Daoy (cell line): Measurements from ENCODE around the gene ZBTB7B. TPM values are rescaled to one million over a fixed set of nuclear protein-coding genes. Genes with fewer than 3 reads are reported as not detected.

Experiments
- DNase-seq: peaks from one replicate; pipeline ENCODE4 v3.0.0-alpha.2; 2015; ENCODE audit warnings: low read depth
- total RNA-seq: library from RNA; depleted of rRNA; stranded (reverse); fragments of >200 nt; shearing (Covaris generic); gene quantifications from 2 replicates; pipeline ENCODE4 v1.2.3, GENCODE V29; 2014; rRNA removed

The ZBTB7B gene
- total RNA-seq, 1 experiment from 2014 or later = 11.7 TPM

DNA sequence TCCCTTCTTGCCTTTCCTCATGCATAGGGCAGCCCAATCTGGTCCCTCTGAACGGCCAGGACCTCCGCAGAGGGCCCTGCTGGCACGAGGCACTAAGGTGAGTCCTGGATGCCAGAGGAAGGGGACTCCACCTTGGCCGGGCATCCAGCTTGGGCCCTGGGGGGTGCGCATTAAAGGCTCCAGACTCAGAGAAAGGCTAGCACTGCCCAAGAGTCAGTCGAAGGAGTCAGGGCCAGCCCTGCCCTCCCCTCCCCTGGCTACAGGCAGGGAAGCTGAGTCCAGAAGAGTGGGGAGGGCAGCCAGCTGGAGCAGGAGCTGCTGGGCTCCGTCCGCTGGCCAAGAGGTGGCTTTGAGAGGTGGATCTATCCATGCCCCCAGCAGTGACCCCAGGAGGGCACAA is 58.1 kb downstream of the ZBTB7B start:
- DNase-seq = no peak

DNA sequence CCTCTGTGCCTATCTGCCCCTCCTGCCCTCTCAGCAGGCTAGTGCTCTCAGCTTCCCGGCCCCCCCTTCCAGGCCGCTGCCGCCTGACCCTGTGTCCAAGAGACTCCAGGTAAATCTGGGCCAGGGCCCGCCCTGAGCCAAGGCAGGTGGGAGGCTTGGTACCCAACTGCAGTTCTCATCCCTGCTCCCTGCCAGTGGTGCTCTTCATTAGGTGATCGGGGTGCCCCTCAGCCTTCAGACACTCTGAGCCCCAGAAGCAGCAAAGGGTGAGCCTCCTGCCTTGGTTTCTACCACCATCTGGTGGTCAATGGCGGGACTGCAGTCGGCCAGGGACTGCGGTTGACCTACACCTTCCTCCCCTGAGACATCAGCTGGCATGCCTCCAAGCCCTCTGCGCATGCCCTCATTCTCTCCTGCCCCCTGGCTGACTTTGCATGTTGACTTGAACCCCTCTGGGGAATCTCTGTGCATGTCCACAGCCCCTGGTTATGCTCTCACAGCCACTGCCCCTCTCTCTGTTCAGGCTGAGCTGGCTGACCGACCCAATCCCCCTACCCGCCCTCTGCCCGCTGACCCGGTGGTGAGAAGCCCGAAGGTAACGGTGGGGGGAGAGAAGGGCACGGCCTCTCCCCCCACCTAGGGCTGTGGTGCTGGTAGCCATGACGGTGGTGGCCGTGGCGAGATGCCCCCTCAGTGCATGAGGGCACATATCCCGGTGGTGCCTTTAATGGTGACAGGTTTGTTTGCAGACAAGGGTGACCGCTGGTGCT is 59.0 kb downstream of the ZBTB7B start:
- DNase-seq = peak; percentile 97

DNA sequence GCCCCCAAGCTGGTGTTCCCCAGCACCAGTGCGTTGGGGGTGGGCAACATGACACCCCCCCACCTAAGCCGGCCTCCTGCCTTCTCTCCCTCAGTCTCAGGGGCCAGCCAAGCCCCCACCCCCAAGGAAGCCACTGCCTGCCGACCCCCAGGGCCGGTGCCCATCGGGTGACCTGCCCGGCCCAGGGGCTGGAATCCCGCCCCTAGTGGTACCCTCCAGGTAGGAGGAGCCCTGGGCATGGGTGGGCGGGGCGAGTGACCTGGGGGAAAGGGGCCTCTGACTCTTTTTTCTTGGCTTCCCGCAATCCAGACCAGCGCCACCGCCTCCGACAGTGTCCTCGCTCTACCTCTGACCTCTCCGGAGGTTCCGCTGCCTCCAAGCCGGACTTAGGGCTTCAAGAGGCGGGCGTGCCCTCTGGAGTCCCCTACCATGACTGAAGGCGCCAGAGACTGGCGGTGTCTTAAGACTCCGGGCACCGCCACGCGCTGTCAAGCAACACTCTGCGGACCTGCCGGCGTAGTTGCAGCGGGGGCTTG is 59.6 kb downstream of the ZBTB7B start:
- peak; percentile 53 for DNase-seq

DNA sequence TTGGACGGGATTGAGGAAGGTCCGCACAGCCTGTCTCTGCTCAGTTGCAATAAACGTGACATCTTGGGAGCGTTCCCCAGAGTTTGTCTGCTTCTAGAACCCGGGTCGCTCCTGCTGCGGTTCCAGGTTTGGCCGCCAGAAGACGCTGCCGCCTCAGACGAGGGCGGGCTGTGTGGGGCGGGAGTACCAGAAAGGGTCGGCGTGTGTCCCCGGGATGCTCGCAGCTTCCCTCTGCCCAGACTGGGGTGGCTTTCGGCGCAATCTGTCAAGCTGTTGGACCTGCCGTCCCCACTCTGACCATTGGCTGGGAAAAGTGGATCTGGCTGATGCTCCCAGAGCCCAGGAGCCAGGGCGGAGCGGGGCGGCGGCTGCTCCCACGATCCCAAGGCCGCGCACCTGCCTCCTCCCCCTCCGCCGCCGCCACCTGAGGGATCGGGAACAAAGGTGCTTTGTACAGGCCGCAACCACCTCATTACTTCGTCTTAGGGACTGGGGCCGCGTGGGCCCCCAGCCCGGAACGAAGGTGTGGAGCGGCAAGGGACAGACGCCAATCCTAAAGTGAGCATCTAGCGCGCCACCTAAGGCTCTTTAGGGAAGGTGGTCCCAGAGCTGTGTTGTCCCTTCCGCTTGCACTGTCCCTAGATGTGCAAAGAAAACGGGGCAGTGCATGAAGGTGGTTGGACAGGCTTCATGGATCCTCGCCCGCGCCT is 60.3 kb downstream of the ZBTB7B start:
- peak; percentile 85 for DNase-seq

DNA sequence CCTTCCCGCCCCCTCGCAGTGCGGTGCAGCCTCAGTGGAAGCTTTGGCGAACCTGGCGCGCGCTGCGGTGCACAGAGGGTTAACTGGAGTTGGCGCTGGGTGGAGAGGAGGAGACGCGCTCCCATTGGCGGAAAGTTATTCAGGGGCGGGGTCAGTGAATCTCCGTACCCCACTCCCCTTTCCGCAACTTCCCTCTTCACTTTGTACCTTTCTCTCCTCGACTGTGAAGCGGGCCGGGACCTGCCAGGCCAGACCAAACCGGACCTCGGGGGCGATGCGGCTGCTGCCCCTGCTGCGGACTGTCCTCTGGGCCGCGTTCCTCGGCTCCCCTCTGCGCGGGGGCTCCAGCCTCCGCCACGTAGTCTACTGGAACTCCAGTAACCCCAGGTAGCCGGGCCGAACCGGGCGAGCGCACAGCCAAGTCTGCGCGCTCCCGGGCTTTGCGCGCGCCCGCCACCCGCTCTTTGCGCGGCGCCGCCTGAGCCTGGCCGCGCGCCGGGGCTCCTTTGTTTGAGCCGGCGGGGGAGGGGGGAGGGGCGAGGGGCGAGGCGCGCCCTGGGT is 61.0 kb downstream of the ZBTB7B start, which contains the start of gene EFNA4:
Gene EFNA4, plus strand, starts transcription at position 191 of the 561 bp plus-strand sequence. Its CDS starts 84 bp downstream, at position 275.
- DNase-seq = peak; percentile 92

DNA sequence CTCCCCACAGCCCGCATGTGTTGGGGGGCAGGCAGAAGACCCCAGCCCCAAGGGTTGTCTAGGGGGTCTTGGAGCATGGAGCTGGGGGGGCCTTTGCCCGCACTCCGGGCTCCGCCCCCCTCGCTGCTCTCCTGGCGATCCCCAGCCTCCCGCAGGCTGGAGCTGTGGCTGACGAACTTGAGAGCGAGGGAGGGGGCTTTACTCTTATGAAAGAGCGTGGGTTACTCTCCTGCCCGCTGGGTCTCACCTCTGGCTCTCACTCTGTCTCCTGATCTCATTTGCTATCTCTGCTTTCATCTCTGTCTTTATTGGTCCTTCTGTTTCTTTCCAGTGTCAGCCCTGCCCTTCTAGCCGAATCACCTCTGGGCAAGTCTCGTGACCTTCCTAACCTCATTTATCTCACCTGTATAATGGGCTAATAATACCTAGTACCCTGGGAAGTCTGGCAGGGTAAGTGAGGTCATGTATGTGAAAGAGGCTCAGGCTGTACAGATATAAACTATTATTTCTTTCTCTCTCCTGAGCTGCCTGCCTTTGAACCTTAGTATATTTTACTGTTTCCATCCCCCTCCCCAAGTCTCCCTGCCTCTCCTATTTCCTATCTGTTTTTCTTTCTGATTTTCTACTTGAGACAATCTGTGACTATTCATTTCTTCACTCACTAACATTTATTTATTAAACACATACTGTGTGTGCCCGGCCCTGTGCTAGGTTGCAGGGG is 61.7 kb downstream of the ZBTB7B start:
- peak; percentile 51 for DNase-seq

DNA sequence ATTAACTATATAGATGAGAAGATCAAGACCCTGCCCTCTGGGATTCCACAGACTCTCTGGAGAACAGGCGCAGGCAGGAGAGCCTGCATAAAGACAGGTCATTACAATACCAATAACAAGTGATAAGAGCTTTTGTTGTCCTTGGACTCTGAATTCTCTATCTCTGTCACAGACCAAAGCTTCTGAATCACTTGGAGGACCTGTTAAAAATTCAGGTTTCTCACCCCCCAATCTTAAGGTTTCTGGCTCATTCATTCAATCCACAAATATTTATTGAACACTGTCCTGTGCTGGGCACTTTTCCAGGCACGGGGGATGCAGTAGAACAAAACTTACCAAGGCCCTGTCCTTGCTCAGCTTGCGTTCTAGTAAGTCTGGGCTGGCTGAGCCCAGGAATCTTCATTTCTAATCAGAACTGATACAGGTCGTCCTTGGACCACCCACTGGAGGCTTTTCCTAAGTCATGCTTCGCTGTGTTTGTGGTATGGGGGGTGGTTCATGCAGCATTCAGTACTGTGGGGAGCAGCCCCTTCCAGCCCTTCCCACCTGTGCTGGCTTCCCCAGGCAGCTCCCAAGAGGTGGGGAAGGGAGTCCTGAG is 62.3 kb downstream of the ZBTB7B start:
- DNase-seq = no peak

DNA sequence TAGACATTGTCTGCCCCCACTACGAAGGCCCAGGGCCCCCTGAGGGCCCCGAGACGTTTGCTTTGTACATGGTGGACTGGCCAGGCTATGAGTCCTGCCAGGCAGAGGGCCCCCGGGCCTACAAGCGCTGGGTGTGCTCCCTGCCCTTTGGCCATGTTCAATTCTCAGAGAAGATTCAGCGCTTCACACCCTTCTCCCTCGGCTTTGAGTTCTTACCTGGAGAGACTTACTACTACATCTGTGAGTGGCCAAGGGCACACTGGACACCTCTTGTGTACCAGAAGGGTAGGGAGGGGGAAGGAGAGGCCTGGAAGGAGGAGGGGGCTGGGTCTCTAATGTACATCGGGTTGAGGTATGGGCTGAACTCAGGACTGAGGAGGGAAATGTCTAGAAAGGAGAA is 64.2 kb downstream of the ZBTB7B start:
- DNase-seq = no peak

Other genes starting within 250 kb of the ZBTB7B start
- 9.1 and 16.8 TPM in 2 replicates for gene KCNN3, start 132.5 kb upstream of the ZBTB7B start, total RNA-seq
- 3.8 and 5.7 TPM in 2 replicates for gene PMVK, start 66.1 kb upstream of the ZBTB7B start, total RNA-seq
- gene PBXIP1, start 46.7 kb upstream of the ZBTB7B start, total RNA-seq = 10.5 and 10.9 TPM in 2 replicates
- gene PYGO2, start 41.0 kb upstream of the ZBTB7B start, total RNA-seq = 21.8 and 24.3 TPM in 2 replicates
- 112 and 126 TPM in 2 replicates for gene SHC1, start 32.1 kb upstream of the ZBTB7B start, total RNA-seq
- 362 and 379 TPM in 2 replicates for gene CKS1B, start 28.1 kb upstream of the ZBTB7B start, total RNA-seq
- gene FLAD1, start 19.5 kb upstream of the ZBTB7B start, total RNA-seq = 48.1 and 51.2 TPM in 2 replicates
- gene LENEP, start 9.2 kb upstream of the ZBTB7B start, total RNA-seq = not detected in 2 replicates
- gene DCST2, start 31.0 kb downstream of the ZBTB7B start, total RNA-seq = not detected in 2 replicates
- gene DCST1, start 31.0 kb downstream of the ZBTB7B start, total RNA-seq = not detected in 2 replicates
- 44.5 and 46.2 TPM in 2 replicates for gene ADAM15, start 48.5 kb downstream of the ZBTB7B start, total RNA-seq
- 10.6 and 16.7 TPM in 2 replicates for gene EFNA4, start 60.9 kb downstream of the ZBTB7B start, total RNA-seq
- 1.1 and 2.4 TPM in 2 replicates for gene EFNA3, start 76.0 kb downstream of the ZBTB7B start, total RNA-seq
- gene EFNA1, start 125.1 kb downstream of the ZBTB7B start, total RNA-seq = 24.6 and 34.5 TPM in 2 replicates
- 14.9 and 28.7 TPM in 2 replicates for gene SLC50A1, start 133.1 kb downstream of the ZBTB7B start, total RNA-seq
- 5.0 and 66.4 TPM in 2 replicates for gene DPM3, start 137.7 kb downstream of the ZBTB7B start, total RNA-seq
- 123 and 131 TPM in 2 replicates for gene KRTCAP2, start 170.5 kb downstream of the ZBTB7B start, total RNA-seq
- gene TRIM46, start 171.0 kb downstream of the ZBTB7B start, total RNA-seq = 0.63 and 1.9 TPM in 2 replicates
- 2.9 and 3.2 TPM in 2 replicates for gene THBS3, start 205.1 kb downstream of the ZBTB7B start, total RNA-seq
- gene MTX1, start 205.9 kb downstream of the ZBTB7B start, total RNA-seq = 81.3 and 96.7 TPM in 2 replicates